Trophoblast cell (in vitro differentiated cells and primary cell): Measurements from ENCODE around the gene FRMPD1.

Experiments used
- DNase-seq, 2 donors: peaks; one replicate each; pipeline ENCODE4 v3.0.0-alpha.2; 2016
- H2AFZ ChIP-seq: 2 replicates; pipeline ENCODE4 v1.6.1; 2013; ENCODE audit warnings: low read length, moderate library complexity, mild to moderate bottlenecking; ENCODE audit not compliant: insufficient read depth, poor library complexity
- H2AK5ac ChIP-seq: 2 replicates; pipeline ENCODE4 v1.6.1; 2013; ENCODE audit warnings: mild to moderate bottlenecking, low read length
- H2BK120ac ChIP-seq: 2 replicates; pipeline ENCODE4 v1.6.1; 2013; ENCODE audit warnings: low read length, mild to moderate bottlenecking, moderate library complexity; ENCODE audit not compliant: insufficient read depth, poor library complexity
- H2BK12ac ChIP-seq: 2 replicates; pipeline ENCODE4 v1.6.1; 2013; ENCODE audit warnings: mild to moderate bottlenecking, low read length, moderate library complexity
- H2BK5ac ChIP-seq: 2 replicates; pipeline ENCODE4 v1.6.1; 2013; ENCODE audit warnings: low read length, low read depth, moderate library complexity, mild to moderate bottlenecking; ENCODE audit not compliant: poor library complexity
- H3K14ac ChIP-seq: 2 replicates; pipeline ENCODE4 v1.6.1; 2013; ENCODE audit warnings: mild to moderate bottlenecking, low read length
- H3K18ac ChIP-seq: 2 replicates; pipeline ENCODE4 v1.6.1; 2013; ENCODE audit warnings: mild to moderate bottlenecking, low read length
- H3K23ac ChIP-seq: 2 replicates; pipeline ENCODE4 v1.6.1; 2013; ENCODE audit warnings: low read length
- H3K27ac ChIP-seq: 2 replicates; pipeline ENCODE4 v1.5.1; 2013; ENCODE audit warnings: low read depth, mild to moderate bottlenecking, inconsistent platforms, low read length, moderate library complexity
- H3K27me3 ChIP-seq: 2 replicates; pipeline ENCODE4 v1.6.1; 2013; ENCODE audit warnings: inconsistent platforms, mild to moderate bottlenecking, low read length, moderate library complexity; ENCODE audit not compliant: insufficient read depth
- H3K36me3 ChIP-seq, 2 experiments: 1 replicate in 1 of 2; 2 replicates in 1 of 2; pipeline ENCODE4 v1.6.1; 2013; ENCODE audit warnings: low read length in 2 of 2, mild to moderate bottlenecking in 2 of 2, moderate library complexity in 1 of 2; ENCODE audit not compliant: insufficient read depth in 2 of 2, control insufficient read depth in 1 of 2
- H3K4ac ChIP-seq: 2 replicates; pipeline ENCODE4 v1.6.1; 2013; ENCODE audit warnings: low read depth, mild to moderate bottlenecking, low read length, moderate library complexity
- H3K4me1 ChIP-seq, 2 experiments: 1 replicate in 1 of 2; 2 replicates in 1 of 2; pipeline ENCODE4 v1.6.1; 2013; ENCODE audit warnings: low read length in 2 of 2, mild to moderate bottlenecking in 2 of 2, moderate library complexity in 1 of 2; ENCODE audit not compliant: insufficient read depth in 2 of 2, control insufficient read depth in 1 of 2
- H3K4me2 ChIP-seq: 2 replicates; pipeline ENCODE4 v1.6.1; 2013; ENCODE audit warnings: inconsistent platforms, mild to moderate bottlenecking, low read length, moderate library complexity
- H3K4me3 ChIP-seq: 2 replicates; pipeline ENCODE4 v1.5.1; 2013; ENCODE audit warnings: mild to moderate bottlenecking, low read depth, low read length, inconsistent platforms
- H3K79me1 ChIP-seq: one replicate; pipeline ENCODE4 v1.6.1; 2013; ENCODE audit warnings: low read length
- H3K79me2 ChIP-seq: 2 replicates; pipeline ENCODE4 v1.6.1; 2013; ENCODE audit warnings: low read length, mild to moderate bottlenecking; ENCODE audit not compliant: control insufficient read depth, insufficient read depth, poor library complexity
- H3K9ac ChIP-seq: 2 replicates; pipeline ENCODE4 v1.6.1; 2013; ENCODE audit warnings: mild to moderate bottlenecking, low read length
- H3K9me3 ChIP-seq: 2 replicates; pipeline ENCODE4 v1.6.1; 2013; ENCODE audit warnings: low read depth, mild to moderate bottlenecking, control low read depth, inconsistent platforms, low read length; ENCODE audit not compliant: insufficient read depth
- H4K12ac ChIP-seq: 2 replicates; pipeline ENCODE4 v1.6.1; 2013; ENCODE audit warnings: low read depth, mild to moderate bottlenecking, low read length, moderate library complexity
- H4K8ac ChIP-seq: 2 replicates; pipeline ENCODE4 v1.6.1; 2013; ENCODE audit warnings: low read depth, mild to moderate bottlenecking, low read length, moderate library complexity
- H4K91ac ChIP-seq: one replicate; pipeline ENCODE4 v1.6.1; 2013; ENCODE audit warnings: low read depth, mild to moderate bottlenecking, low read length, moderate library complexity
- WGBS: extraction: QIAGEN DNeasy Blood & Tissue Kit; methylation state at CpG from one replicate; pipeline ENCODE4 v1.1.7; 2013; ENCODE audit warnings: missing lambda C conversion rate; ENCODE audit not compliant: insufficient read length, insufficient coverage; ENCODE audit errors: extremely low coverage; 5-methylcytosine and 5-hydroxymethylcytosine counted together

Gene FRMPD1

GRCh38 chr9:37667706-37668105 lies 17.0 kb downstream of the FRMPD1 start:
- no peak for DNase-seq
- H3K14ac ChIP-seq = no peak overlapping the region
- H4K8ac ChIP-seq = no peak overlapping the region
- no peaks in the 10 kb centered on the region for H3K79me1 ChIP-seq
- no peaks in the 10 kb centered on the region for H3K27me3 ChIP-seq
- H3K9ac ChIP-seq = no peak overlapping the region
- no peak overlapping the region for H3K4ac ChIP-seq
- H3K4me1 ChIP-seq = no peaks in the 10 kb centered on the region
- no peak overlapping the region for H2BK120ac ChIP-seq
- H2AFZ ChIP-seq = no peak overlapping the region
- H3K27ac ChIP-seq = no peak overlapping the region
- H3K4me2 ChIP-seq = no peak overlapping the region
- no peaks in the 10 kb centered on the region for H3K36me3 ChIP-seq
- H3K23ac ChIP-seq = no peak overlapping the region
- no peak overlapping the region for H4K91ac ChIP-seq
- H3K4me3 ChIP-seq = no peak overlapping the region
- no peak overlapping the region for H4K12ac ChIP-seq
- H2BK5ac ChIP-seq = no peak overlapping the region
- no peaks in the 10 kb centered on the region for H3K79me2 ChIP-seq
- WGBS = no CpG with 5 or more reads among the region's 2 CpGs
- H3K9me3 ChIP-seq = no peaks in the 10 kb centered on the region
- H2AK5ac ChIP-seq = no peak overlapping the region
- no peak overlapping the region for H2BK12ac ChIP-seq
- H3K18ac ChIP-seq = no peak overlapping the region

GRCh38 chr9:37668116-37668601 lies 17.4 kb downstream of the FRMPD1 start:
- DNase-seq = peak in 1 of 2 donors; percentile 4
- no peak overlapping the region for H3K4me3 ChIP-seq
- no peaks in the 10 kb centered on the region for H3K4me1 ChIP-seq
- no peaks in the 10 kb centered on the region for H3K9me3 ChIP-seq
- H3K9ac ChIP-seq = no peak overlapping the region
- H4K91ac ChIP-seq = no peak overlapping the region
- no peaks in the 10 kb centered on the region for H3K36me3 ChIP-seq
- no CpG with 5 or more reads among the region's 9 CpGs for WGBS
- H3K23ac ChIP-seq = no peak overlapping the region
- no peak overlapping the region for H3K4me2 ChIP-seq
- no peak overlapping the region for H3K18ac ChIP-seq
- no peak overlapping the region for H2BK120ac ChIP-seq
- no peak overlapping the region for H3K14ac ChIP-seq
- no peak overlapping the region for H2AK5ac ChIP-seq
- H3K79me1 ChIP-seq = no peaks in the 10 kb centered on the region
- no peak overlapping the region for H4K8ac ChIP-seq
- no peak overlapping the region for H2AFZ ChIP-seq
- H3K79me2 ChIP-seq = no peaks in the 10 kb centered on the region
- H3K4ac ChIP-seq = no peak overlapping the region
- no peak overlapping the region for H2BK12ac ChIP-seq
- no peak overlapping the region for H3K27ac ChIP-seq
- no peaks in the 10 kb centered on the region for H3K27me3 ChIP-seq
- H4K12ac ChIP-seq = no peak overlapping the region
- no peak overlapping the region for H2BK5ac ChIP-seq

GRCh38 chr9:37669232-37669631 lies 18.5 kb downstream of the FRMPD1 start:
- Histone ChIP-seq H4K12ac (no peak overlapping the region), H3K36me3 (no peaks in the 10 kb centered on the region), H3K79me2 (no peaks in the 10 kb centered on the region), H3K4ac (no peak overlapping the region), H3K79me1 (no peaks in the 10 kb centered on the region), H3K9ac (no peak overlapping the region), H3K14ac (no peak overlapping the region), H3K23ac (no peak overlapping the region), H3K27ac (no peak overlapping the region), H2BK12ac (no peak overlapping the region), H3K18ac (no peak overlapping the region), H2BK120ac (no peak overlapping the region), H3K4me3 (no peak overlapping the region), H3K4me1 (no peaks in the 10 kb centered on the region), H3K27me3 (no peaks in the 10 kb centered on the region), H2AFZ (no peak overlapping the region), H2BK5ac (no peak overlapping the region), H3K4me2 (no peak overlapping the region), H4K91ac (no peak overlapping the region), H4K8ac (no peak overlapping the region), H3K9me3 (no peaks in the 10 kb centered on the region), H2AK5ac (no peak overlapping the region)
- WGBS = no CpG with 5 or more reads among the region's 5 CpGs
- no peak for DNase-seq

GRCh38 chr9:37675661-37676060 lies 24.9 kb downstream of the FRMPD1 start:
- no peak overlapping the region for H3K4me3 ChIP-seq
- H3K14ac ChIP-seq = no peak overlapping the region
- no peaks in the 10 kb centered on the region for H3K79me2 ChIP-seq
- H4K12ac ChIP-seq = no peak overlapping the region
- no peak overlapping the region for H3K18ac ChIP-seq
- no peaks in the 10 kb centered on the region for H3K79me1 ChIP-seq
- H3K4me2 ChIP-seq = no peak overlapping the region
- H3K4me1 ChIP-seq = no peaks in the 10 kb centered on the region
- peaks cover 2% of the 10 kb centered on the region for H3K27me3 ChIP-seq
- no peak overlapping the region for H2BK120ac ChIP-seq
- no peak overlapping the region for H2BK5ac ChIP-seq
- no peak overlapping the region for H2AFZ ChIP-seq
- H3K23ac ChIP-seq = no peak overlapping the region
- H2AK5ac ChIP-seq = no peak overlapping the region
- H4K91ac ChIP-seq = no peak overlapping the region
- no peak for DNase-seq
- H4K8ac ChIP-seq = no peak overlapping the region
- H3K9ac ChIP-seq = no peak overlapping the region
- H2BK12ac ChIP-seq = no peak overlapping the region
- no CpG with 5 or more reads among the region's 3 CpGs for WGBS
- no peak overlapping the region for H3K4ac ChIP-seq
- no peak overlapping the region for H3K27ac ChIP-seq
- H3K9me3 ChIP-seq = no peaks in the 10 kb centered on the region
- H3K36me3 ChIP-seq = no peaks in the 10 kb centered on the region
